H1 (cell line): ENCODE measurements around the gene SCG3. TPM values are rescaled to one million over a fixed set of nuclear protein-coding genes. Genes with fewer than 3 reads are reported as not detected.

Experiments used
- CTCF ChIA-PET: fragments of 300-600 bp; sonication (Branson Sonifier 250); formaldehyde crosslinking; loops from one replicate; lab custom pipeline; 2021; ENCODE audit not compliant: partially characterized antibody; lab: Charles Lee
- POLR2A ChIA-PET: fragments of 300-600 bp; sonication (Branson Sonifier 250); formaldehyde crosslinking; loops from one replicate; lab custom pipeline; 2021; ENCODE audit warnings: inconsistent platforms; ENCODE audit not compliant: partially characterized antibody; lab: Charles Lee
- DNase-seq, 2 experiments: peaks; one replicate each; pipeline versions ENCODE4 v3.0.0 to v3.0.0-alpha.2; 2010 to 2022; ENCODE audit warnings: low spot score in 2 of 2, low read depth in 1 of 2, mixed read lengths in 1 of 2
- FAIRE-seq: peaks from 2 replicates; lab custom pipeline; 2011; peaks lifted over from hg19 to GRCh38; lab: Jason Lieb, UNC
- H2AFZ ChIP-seq: 2 replicates; pipeline ENCODE4 v1.8.1; 2012; ENCODE audit warnings: low read length, inconsistent platforms
- H2AK5ac ChIP-seq: 2 replicates; pipeline ENCODE4 v1.6.1; 2013; ENCODE audit warnings: low read depth, low read length
- H2BK120ac ChIP-seq: replicated peaks from 2 replicates; pipeline ENCODE3; 2013; ENCODE audit warnings: low read depth, low read length, inconsistent platforms
- H2BK12ac ChIP-seq: 2 replicates; pipeline ENCODE4 v1.6.1; 2013; ENCODE audit warnings: low read depth, low read length
- H2BK15ac ChIP-seq: 2 replicates; pipeline ENCODE4 v1.6.1; 2013; ENCODE audit warnings: low read length
- H2BK20ac ChIP-seq: 2 replicates; pipeline ENCODE4 v1.6.1; 2013; ENCODE audit warnings: low read length
- H2BK5ac ChIP-seq: 2 replicates; pipeline ENCODE4 v1.6.1; 2013; ENCODE audit warnings: low read depth, low read length
- H3K14ac ChIP-seq: 2 replicates; pipeline ENCODE4 v1.6.1; 2013; ENCODE audit warnings: inconsistent platforms; ENCODE audit not compliant: insufficient read length
- H3K18ac ChIP-seq: 2 replicates; pipeline ENCODE4 v1.6.1; 2013; ENCODE audit warnings: low read length; ENCODE audit errors: extremely low read depth
- H3K23ac ChIP-seq: 2 replicates; pipeline ENCODE4 v1.6.1; 2013; ENCODE audit warnings: inconsistent platforms; ENCODE audit not compliant: insufficient read length
- H3K23me2 ChIP-seq: 2 replicates; pipeline ENCODE4 v1.6.1; 2013; ENCODE audit warnings: low read depth, low read length
- H3K27ac ChIP-seq: 2 replicates; pipeline ENCODE4 v1.6.1; 2011; ENCODE audit warnings: low read depth, low read length, inconsistent platforms
- H3K27me3 ChIP-seq, 4 experiments: replicated peaks in 1 of 4; 1 replicate in 1 of 4; 2 replicates in 3 of 4; pipeline versions ENCODE4 v1.6.1 to v1.8.1; 2011 to 2013; ENCODE audit warnings: low read length in 3 of 4, mild to moderate bottlenecking in 3 of 4, inconsistent platforms in 2 of 4, mixed read lengths in 2 of 4, moderate library complexity in 1 of 4; ENCODE audit not compliant: control insufficient read depth in 3 of 4, insufficient read depth in 3 of 4; ENCODE audit errors: extremely low read depth in 1 of 4
- H3K36me3 ChIP-seq, 4 experiments: 2 replicates each; pipeline versions ENCODE4 v1.6.1 to v1.8.1; 2011 to 2013; ENCODE audit warnings: mild to moderate bottlenecking in 4 of 4, low read length in 3 of 4, moderate library complexity in 2 of 4, control low read depth in 1 of 4, inconsistent platforms in 1 of 4; ENCODE audit not compliant: insufficient read depth in 4 of 4, control insufficient read depth in 2 of 4
- H3K4ac ChIP-seq: replicated peaks from 2 replicates; pipeline ENCODE3; 2013; ENCODE audit warnings: low read length, low read depth, mixed read lengths, inconsistent platforms; ENCODE audit not compliant: insufficient read length
- H3K4me1 ChIP-seq, 4 experiments: replicated peaks in 1 of 4; 1 replicate in 1 of 4; 2 replicates in 3 of 4; pipeline versions ENCODE4 v1.6.1 to v1.8.1; 2011 to 2013; ENCODE audit warnings: low read length in 3 of 4, inconsistent platforms in 2 of 4, mixed read lengths in 1 of 4; ENCODE audit not compliant: insufficient read depth in 4 of 4, control insufficient read depth in 3 of 4
- H3K4me2 ChIP-seq, 2 experiments: 2 replicates each; pipeline versions ENCODE4 v1.6.1 to v1.8.1; 2011 to 2013; ENCODE audit warnings: low read depth in 2 of 2, low read length in 2 of 2, control low read depth in 1 of 2, inconsistent platforms in 1 of 2, mild to moderate bottlenecking in 1 of 2; ENCODE audit not compliant: insufficient read depth in 1 of 2
- H3K4me3 ChIP-seq, 4 experiments: fragments of 200-600, 300-600 bp in 1 of 4; sonication (generic), shearing (Covaris generic), sonication (Bioruptor Twin) in 1 of 4; 2 replicates each; pipeline versions ENCODE4 v1.5.1 to v1.8.1; 2011 to 2016; ENCODE audit warnings: low read length in 4 of 4, low read depth in 3 of 4, control low read depth in 2 of 4, inconsistent platforms in 2 of 4, mild to moderate bottlenecking in 2 of 4, mixed read lengths in 1 of 4, moderate library complexity in 1 of 4; ENCODE audit not compliant: insufficient read depth in 2 of 4; ENCODE audit errors: extremely low read depth in 1 of 4
- H3K56ac ChIP-seq: replicated peaks from 2 replicates; pipeline ENCODE3; 2013; ENCODE audit warnings: low read depth, mild to moderate bottlenecking, mixed read lengths, low read length, inconsistent platforms; ENCODE audit not compliant: insufficient read length
- H3K79me1 ChIP-seq: 2 replicates; pipeline ENCODE4 v1.6.1; 2013; ENCODE audit warnings: low read depth, low read length, control low read depth
- H3K79me2 ChIP-seq, 2 experiments: 2 replicates each; pipeline versions ENCODE4 v1.6.1 to v1.8.1; 2012 to 2013; ENCODE audit warnings: low read length in 2 of 2, mild to moderate bottlenecking in 2 of 2, inconsistent platforms in 1 of 2; ENCODE audit not compliant: insufficient read depth in 2 of 2, control insufficient read depth in 1 of 2
- H3K9ac ChIP-seq, 4 experiments: replicated peaks in 1 of 4; 1 replicate in 1 of 4; 2 replicates in 3 of 4; pipeline versions ENCODE4 v1.6.1 to v1.8.1; 2011 to 2013; ENCODE audit warnings: low read depth in 3 of 4, low read length in 3 of 4, control low read depth in 2 of 4, mild to moderate bottlenecking in 2 of 4, moderate library complexity in 2 of 4, inconsistent platforms in 1 of 4; ENCODE audit errors: extremely low read depth in 1 of 4
- H3K9me3 ChIP-seq, 2 experiments: 2 replicates each; pipeline versions ENCODE4 v1.6.1 to v1.8.1; 2012 to 2013; ENCODE audit warnings: mild to moderate bottlenecking in 2 of 2, moderate library complexity in 2 of 2, control low read depth in 1 of 2, inconsistent platforms in 1 of 2, low read depth in 1 of 2, low read length in 1 of 2, mixed read lengths in 1 of 2; ENCODE audit not compliant: insufficient read depth in 2 of 2
- H4K20me1 ChIP-seq, 2 experiments: replicated peaks in 1 of 2; 2 replicates each; pipeline versions ENCODE3 to v1.8.1; 2011 to 2013; ENCODE audit warnings: inconsistent platforms in 2 of 2, low read length in 2 of 2, mild to moderate bottlenecking in 1 of 2; ENCODE audit not compliant: insufficient read depth in 2 of 2, control insufficient read depth in 1 of 2
- H4K5ac ChIP-seq: 2 replicates; pipeline ENCODE4 v1.6.1; 2013; ENCODE audit warnings: low read length, low read depth, mixed read lengths, inconsistent platforms; ENCODE audit not compliant: insufficient read length
- H4K8ac ChIP-seq: 2 replicates; pipeline ENCODE4 v1.8.0; 2013; ENCODE audit warnings: mild to moderate bottlenecking, moderate library complexity, low read length, inconsistent platforms; ENCODE audit not compliant: insufficient read depth; ENCODE audit errors: extremely low read depth
- H4K91ac ChIP-seq: replicated peaks from 2 replicates; pipeline ENCODE3; 2013; ENCODE audit warnings: low read length, mixed read lengths, inconsistent platforms; ENCODE audit not compliant: insufficient read length
- CHD1 ChIP-seq: IDR thresholded peaks from 2 replicates; pipeline ENCODE4 v1.6.1; 2012; ENCODE audit warnings: low read depth, low read length, improper control_type of control experiment
- EZH2 ChIP-seq: fragments of 200-600 bp; sonication (generic); IDR thresholded peaks from 2 replicates; pipeline ENCODE4 v1.7.1; 2012; ENCODE audit warnings: low read depth, mild to moderate bottlenecking, moderate library complexity, low read length, inconsistent platforms; ENCODE audit not compliant: severe bottlenecking
- FOSL1 ChIP-seq: IDR thresholded peaks from 2 replicates; pipeline ENCODE4 v1.6.1; 2011; ENCODE audit warnings: mild to moderate bottlenecking, low read depth, low read length, moderate library complexity; ENCODE audit not compliant: insufficient read depth
- GABPA ChIP-seq: IDR thresholded peaks from 2 replicates; pipeline ENCODE4 v1.6.1; 2011; ENCODE audit warnings: mild to moderate bottlenecking, low read length, moderate library complexity, borderline replicate concordance; ENCODE audit not compliant: insufficient read depth
- GTF2F1 ChIP-seq: IDR thresholded peaks from 2 replicates; pipeline ENCODE4 v1.6.1; 2012; ENCODE audit warnings: low read depth, low read length, improper control_type of control experiment, borderline replicate concordance
- KDM4A ChIP-seq: IDR thresholded peaks from one replicate; pipeline ENCODE4 v1.7.1; 2012; ENCODE audit warnings: low read depth, mild to moderate bottlenecking, moderate library complexity, low read length, inconsistent platforms; ENCODE audit not compliant: severe bottlenecking
- RAD21 ChIP-seq, 2 experiments: IDR thresholded peaks in 1 of 2; conservative IDR thresholded peaks in 1 of 2; 2 replicates each; pipeline ENCODE4 v1.6.1; 2011; ENCODE audit warnings: low read depth in 2 of 2, low read length in 2 of 2, improper control_type of control experiment in 1 of 2, inconsistent platforms in 1 of 2, mild to moderate bottlenecking in 1 of 2, moderate library complexity in 1 of 2
- SP2 ChIP-seq: IDR thresholded peaks from 2 replicates; pipeline ENCODE4 v1.6.1; 2012; ENCODE audit warnings: mild to moderate bottlenecking, low read length, inconsistent platforms
- TAF7 ChIP-seq: optimal IDR thresholded peaks from 2 replicates; pipeline ENCODE3; 2011; ENCODE audit warnings: low read depth, mild to moderate bottlenecking, inconsistent platforms, low read length, moderate library complexity, borderline replicate concordance
- YY1 ChIP-seq: IDR thresholded peaks from 2 replicates; pipeline ENCODE4 v1.6.1; 2011; ENCODE audit warnings: low read depth, mild to moderate bottlenecking, low read length
- WGBS, 2 experiments: shearing (Covaris generic) in 1 of 2; methylation state at CpG; one replicate each; pipeline versions ENCODE4 v1.1.6 to v1.1.7; 2013 to 2015; ENCODE audit warnings: low lambda C conversion rate in 2 of 2, mixed read lengths in 2 of 2, inconsistent platforms in 1 of 2, low coverage in 1 of 2, missing lambda C conversion rate in 1 of 2; ENCODE audit not compliant: insufficient replicate concordance in 2 of 2, insufficient coverage in 1 of 2, insufficient read length in 1 of 2; ENCODE audit errors: extremely low coverage in 1 of 2, missing lambda C conversion rate in 1 of 2; 5-methylcytosine and 5-hydroxymethylcytosine counted together
- polyA plus RNA-seq, 7 experiments: library from polyadenylated mRNA; depleted of rRNA in 3 of 7; stranded (reverse) in 5 of 7; unstranded in 2 of 7; fragments of >200 nt in 5 of 7; fragments of 200-250 nt in 2 of 7; gene quantifications; 1 replicate in 5 of 7; 2 replicates in 1 of 7; 4 replicates in 1 of 7; pipeline versions ENCODE4 v1.2.1 to v1.2.3, GENCODE V29; 2011 to 2013; ENCODE audit warnings: missing spikeins in 2 of 7, mixed read lengths in 2 of 7
- total RNA-seq: library from RNA; stranded (reverse); fragmentation: NEBNext Ultra II Directional; extraction: Animal tissue kit (Norgen Biotek cat#: 25700); gene quantifications from 2 replicates; pipeline ENCODE4 v1.2.1, GENCODE V29; 2021

SCG3 gene
- total and polyA plus RNA-seq, 2 of the 8 experiments (the other 6 are each of a cell fraction or from before 2014, with no cell fraction given), result 5.2 to 45.9 TPM

DNA sequence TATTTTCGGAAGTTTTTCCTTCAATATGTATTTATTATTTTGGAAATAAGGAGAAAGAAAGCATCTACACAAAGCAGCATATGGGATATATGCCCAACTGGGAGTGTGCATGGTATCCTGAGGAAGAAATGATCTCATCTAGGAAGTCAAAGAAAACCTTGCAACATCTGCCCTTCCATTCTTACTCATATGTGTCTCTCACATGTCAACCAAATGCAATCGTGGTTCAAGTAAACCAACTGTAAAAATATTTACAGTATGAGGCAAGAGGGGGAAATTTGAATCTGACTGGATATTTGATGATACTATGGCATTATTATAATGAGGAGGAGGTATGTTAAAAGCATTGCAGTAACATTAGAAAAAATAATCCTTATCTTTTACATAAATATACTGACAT, 3.2 kb upstream of the SCG3 start:
- no peak overlapping the region for H2BK5ac ChIP-seq
- no peak overlapping the region for H2BK20ac ChIP-seq
- no peak overlapping the region for H3K4me3 ChIP-seq
- H3K56ac ChIP-seq, result no peak overlapping the region
- 81% methylated on average over 2 of the region's 2 CpGs; no CpG with 5 or more reads in 1 of the 2 experiments for WGBS, 2 experiments
- H4K91ac ChIP-seq, result no peak overlapping the region
- no peaks in the 10 kb centered on the region for H3K27me3 ChIP-seq
- H3K23me2 ChIP-seq, result peaks cover 3% of the 10 kb centered on the region
- no peak overlapping the region for H3K18ac ChIP-seq
- H2BK12ac ChIP-seq, result no peak overlapping the region
- H3K4ac ChIP-seq, result no peak overlapping the region
- no peaks in the 10 kb centered on the region for H4K20me1 ChIP-seq
- H2BK15ac ChIP-seq, result no peak overlapping the region
- H3K4me2 ChIP-seq, result no peak overlapping the region
- H3K9me3 ChIP-seq, result no peaks in the 10 kb centered on the region
- H4K5ac ChIP-seq, result no peak overlapping the region
- no peak overlapping the region for H2BK120ac ChIP-seq
- no peak overlapping the region for H4K8ac ChIP-seq
- no peak overlapping the region for H3K14ac ChIP-seq
- CTCF ChIA-PET, result no interaction called here
- no peak overlapping the region for H3K27ac ChIP-seq
- no peak overlapping the region for H2AFZ ChIP-seq
- DNase-seq (no peak), FAIRE-seq (no peak)
- peaks cover 0 to 6% of the 10 kb centered on the region in 2 experiments; a peak in 2 of 4 replicates for H3K79me2 ChIP-seq
- H3K4me1 ChIP-seq, result no peaks in the 10 kb centered on the region
- H2AK5ac ChIP-seq, result no peak overlapping the region
- TF ChIP-seq GABPA (no peak), EZH2 (no peak), SP2 (no peak), FOSL1 (no peak), CHD1 (no peak), YY1 (no peak), RAD21 (IDR thresholded peaks at IDR 0.05 in 1 of 2, conservative IDR thresholded peaks at IDR 0.05 in 1 of 2; ENCODE audit: low read depth in 2 of 2, low read length in 2 of 2) (no peak), GTF2F1 (no peak), KDM4A (no peak), TAF7 (no peak)
- TF ChIP-seq, all 59 proteins: peak for 0
- POLR2A ChIA-PET, result no interaction called here
- H3K36me3 ChIP-seq, result no peaks in the 10 kb centered on the region
- no peaks in the 10 kb centered on the region for H3K79me1 ChIP-seq
- no peak overlapping the region for H3K23ac ChIP-seq
- no peak overlapping the region for H3K9ac ChIP-seq
